HepG2 (cell line): ENCODE data around the gene AFG1L. TPM values are rescaled to one million over a fixed set of nuclear protein-coding genes. Genes with fewer than 3 reads are reported as not detected.

ENCODE experiments used
- ARNTL ChIP-seq: sonication (generic); formaldehyde crosslinking; IDR thresholded peaks from 2 replicates; pipeline ENCODE4 v1.4.0; 2020; ENCODE audit warnings: mild to moderate bottlenecking, missing genetic modification reagents
- BORCS8-MEF2B ChIP-seq: sonication (generic); formaldehyde crosslinking; IDR thresholded peaks from 2 replicates; pipeline ENCODE4 v1.8.0; 2022; ENCODE audit warnings: mild to moderate bottlenecking, missing genetic modification reagents
- CAMTA2 ChIP-seq: sonication (generic); formaldehyde crosslinking; IDR thresholded peaks from 2 replicates; pipeline ENCODE4 v1.4.0; 2020; ENCODE audit warnings: mild to moderate bottlenecking, missing genetic modification reagents, borderline replicate concordance
- ELF1 ChIP-seq: sonication (generic); formaldehyde crosslinking; IDR thresholded peaks from 2 replicates; pipeline ENCODE4 v1.4.0; 2020; ENCODE audit warnings: missing genetic modification reagents
- ERF ChIP-seq: IDR thresholded peaks from 2 replicates; pipeline ENCODE4 v1.6.1; 2018; ENCODE audit warnings: missing biosample characterization, missing genetic modification reagents
- HIC2 ChIP-seq: sonication (generic); formaldehyde crosslinking; IDR thresholded peaks from 2 replicates; pipeline ENCODE4 v1.9.0; 2022; ENCODE audit warnings: low read depth, missing genetic modification reagents
- IRX3 ChIP-seq: sonication (generic); formaldehyde crosslinking; IDR thresholded peaks from 2 replicates; pipeline ENCODE4 v1.8.1; 2023; ENCODE audit warnings: mild to moderate bottlenecking, low read depth, missing genetic modification reagents, borderline replicate concordance
- KLF12 ChIP-seq: sonication (generic); formaldehyde crosslinking; IDR thresholded peaks from 2 replicates; pipeline ENCODE4 v1.4.0; 2020; ENCODE audit warnings: missing genetic modification reagents, borderline replicate concordance
- KLF16 ChIP-seq, 2 experiments: sonication (generic) in 1 of 2; formaldehyde crosslinking in 1 of 2; IDR thresholded peaks; 2 replicates each; pipeline versions ENCODE4 v1.6.1 to v1.8.0; 2016 to 2023; ENCODE audit warnings: missing genetic modification reagents in 2 of 2, missing compliant biosample characterization in 1 of 2
- MIER3 ChIP-seq: IDR thresholded peaks from 2 replicates; pipeline ENCODE4 v1.6.1; 2016; ENCODE audit warnings: missing compliant biosample characterization, borderline replicate concordance
- MTA3 ChIP-seq: sonication (generic); formaldehyde crosslinking; IDR thresholded peaks from 2 replicates; pipeline ENCODE4 v1.4.0; 2020; ENCODE audit warnings: missing genetic modification reagents
- NPAS2 ChIP-seq: sonication (generic); formaldehyde crosslinking; IDR thresholded peaks from 2 replicates; pipeline ENCODE4 v1.8.0; 2022; ENCODE audit warnings: mild to moderate bottlenecking, missing genetic modification reagents, borderline replicate concordance
- SALL2 ChIP-seq: sonication (generic); formaldehyde crosslinking; IDR thresholded peaks from 2 replicates; pipeline ENCODE4 v1.8.1; 2023; ENCODE audit warnings: mild to moderate bottlenecking, missing genetic modification reagents, inconsistent platforms
- SMAD1 ChIP-seq: sonication (generic); formaldehyde crosslinking; IDR thresholded peaks from 2 replicates; pipeline ENCODE4 v1.4.0; 2020; ENCODE audit warnings: missing genetic modification reagents, low read depth, mild to moderate bottlenecking, borderline replicate concordance
- SRSF1 ChIP-seq: fragments of 200-400 bp; formaldehyde crosslinking; optimal IDR thresholded peaks from 2 replicates; pipeline ENCODE3; 2017; ENCODE audit warnings: mild to moderate bottlenecking, low read depth, low read length, moderate library complexity
- WIZ ChIP-seq: sonication (generic); formaldehyde crosslinking; IDR thresholded peaks from 2 replicates; pipeline ENCODE4 v1.5.1; 2020; ENCODE audit warnings: mild to moderate bottlenecking, missing genetic modification reagents
- ZFP36L1 ChIP-seq: sonication (generic); formaldehyde crosslinking; IDR thresholded peaks from 2 replicates; pipeline ENCODE4 v1.8.0; 2022; ENCODE audit warnings: mild to moderate bottlenecking, missing genetic modification reagents, moderate library complexity
- ZNF136 ChIP-seq: sonication (generic); formaldehyde crosslinking; IDR thresholded peaks from 2 replicates; pipeline ENCODE4 v1.8.1; 2022; ENCODE audit warnings: low read depth, mild to moderate bottlenecking, moderate library complexity, missing genetic modification reagents
- ZNF530 ChIP-seq: sonication (generic); formaldehyde crosslinking; IDR thresholded peaks from 2 replicates; pipeline ENCODE4 v1.5.0; 2020; ENCODE audit warnings: low read depth, mild to moderate bottlenecking, missing genetic modification reagents
- ZNF709 ChIP-seq: sonication (generic); formaldehyde crosslinking; IDR thresholded peaks from 2 replicates; pipeline ENCODE4 v1.5.0; 2020; ENCODE audit warnings: mild to moderate bottlenecking, missing genetic modification reagents
- ZNF713 ChIP-seq: sonication (generic); formaldehyde crosslinking; IDR thresholded peaks from 2 replicates; pipeline ENCODE4 v1.4.0; 2020; ENCODE audit warnings: mild to moderate bottlenecking, missing genetic modification reagents
- ZNF720 ChIP-seq: sonication (generic); formaldehyde crosslinking; IDR thresholded peaks from 2 replicates; pipeline ENCODE4 v1.4.0; 2020; ENCODE audit warnings: missing genetic modification reagents
- ZNF775 ChIP-seq: sonication (generic); formaldehyde crosslinking; IDR thresholded peaks from 2 replicates; pipeline ENCODE4 v1.4.0; 2020; ENCODE audit warnings: missing genetic modification reagents, mild to moderate bottlenecking, moderate library complexity, borderline replicate concordance
- ZZZ3 ChIP-seq: sonication (generic); formaldehyde crosslinking; IDR thresholded peaks from 2 replicates; pipeline ENCODE4 v1.4.0; 2020; ENCODE audit warnings: missing genetic modification reagents, mild to moderate bottlenecking, borderline replicate concordance
- polyA plus RNA-seq, 8 experiments: library from polyadenylated mRNA; depleted of rRNA in 3 of 8; stranded (reverse) in 7 of 8; unstranded in 1 of 8; fragments of >200 nt; fragmentation: Illumina TruSeq in 4 of 8; extraction: Trizol in 4 of 8; gene quantifications; 2 replicates each; pipeline versions ENCODE4 v1.2.1 to v1.2.3, GENCODE V29; 2011 to 2016; ENCODE audit warnings: low read depth in 4 of 8, missing spikeins in 1 of 8, mixed read lengths in 1 of 8; ENCODE audit not compliant: insufficient read depth in 1 of 8
- total RNA-seq, 5 experiments: library from RNA; depleted of rRNA; stranded (reverse); fragments of >200 nt; fragmentation: Illumina TruSeq; extraction: Trizol; gene quantifications; 2 replicates each; pipeline ENCODE4 v1.2.3, GENCODE V29; 2016; ENCODE audit warnings: low read depth in 1 of 5
- TF ChIP-seq, protein P1 (sequence below): sonication (generic); formaldehyde crosslinking; conservative IDR thresholded peaks from 2 replicates; pipeline ENCODE4 v1.4.0; 2020; ENCODE audit warnings: missing genetic modification reagents
- TF ChIP-seq, protein P2 (sequence below): sonication (generic); formaldehyde crosslinking; IDR thresholded peaks from 2 replicates; pipeline ENCODE4 v1.4.0; 2020; ENCODE audit warnings: missing genetic modification reagents, borderline replicate concordance

The AFG1L gene
- total and polyA plus RNA-seq, 2 of the 13 experiments (the other 11 are each of a cell fraction or from before 2014, with no cell fraction given) = 3.1 to 14.0 TPM

- TF ChIP-seq HIC2 (peak; percentile 47; the same call in 1 of the 2 replicates), WIZ (CRISPR knock-in tag) (peak; percentile 26; the same call in 1 of the 2 replicates), ZNF530 (CRISPR knock-in tag) (no peak), ZNF720 (CRISPR knock-in tag) (no peak), ERF (peak; percentile 66), ZFP36L1 (CRISPR knock-in tag) (peak; percentile 86), ZNF709 (CRISPR knock-in tag) (peak; percentile 74; the same call in 1 of the 2 replicates), NPAS2 (no peak), ZNF136 (CRISPR knock-in tag) (peak; percentile 68; the same call in 1 of the 2 replicates), ARNTL (CRISPR knock-in tag) (peak; percentile 75), ZNF713 (CRISPR knock-in tag) (no peak), MIER3 (CRISPR knock-in tag) (peak; percentile 35; the same call in 1 of the 2 replicates), ZNF775 (CRISPR knock-in tag) (no peak), IRX3 (0 out of 2 replicates have a peak, but pooled peaks have one; percentile 49), ZZZ3 (CRISPR knock-in tag) (0 out of 2 replicates have a peak, but pooled peaks have one; percentile 26), SMAD1 (CRISPR knock-in tag) (peak; percentile 37; the same call in 1 of the 2 replicates), ELF1 (CRISPR knock-in tag) (peak; percentile 94), SRSF1 (peak; percentile 27), BORCS8-MEF2B (peak; percentile 34), SALL2 (CRISPR knock-in tag) (peak; percentile 60; the same call in 1 of the 2 replicates), KLF16 (CRISPR knock-in tag; IDR thresholded peaks at IDR 0.05) (0 out of 4 replicates have a peak, but pooled peaks of 1 of the 2 experiments have one; percentile 49), MTA3 (CRISPR knock-in tag) (no peak), KLF12 (CRISPR knock-in tag) (peak; percentile 94), CAMTA2 (CRISPR knock-in tag) (peak; percentile 17; the same call in 1 of the 2 replicates)
- TF ChIP-seq, protein P1, sequence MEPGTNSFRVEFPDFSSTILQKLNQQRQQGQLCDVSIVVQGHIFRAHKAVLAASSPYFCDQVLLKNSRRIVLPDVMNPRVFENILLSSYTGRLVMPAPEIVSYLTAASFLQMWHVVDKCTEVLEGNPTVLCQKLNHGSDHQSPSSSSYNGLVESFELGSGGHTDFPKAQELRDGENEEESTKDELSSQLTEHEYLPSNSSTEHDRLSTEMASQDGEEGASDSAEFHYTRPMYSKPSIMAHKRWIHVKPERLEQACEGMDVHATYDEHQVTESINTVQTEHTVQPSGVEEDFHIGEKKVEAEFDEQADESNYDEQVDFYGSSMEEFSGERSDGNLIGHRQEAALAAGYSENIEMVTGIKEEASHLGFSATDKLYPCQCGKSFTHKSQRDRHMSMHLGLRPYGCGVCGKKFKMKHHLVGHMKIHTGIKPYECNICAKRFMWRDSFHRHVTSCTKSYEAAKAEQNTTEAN = 0 out of 2 replicates have a peak, but pooled peaks have one; percentile 23
- TF ChIP-seq, protein P2, sequence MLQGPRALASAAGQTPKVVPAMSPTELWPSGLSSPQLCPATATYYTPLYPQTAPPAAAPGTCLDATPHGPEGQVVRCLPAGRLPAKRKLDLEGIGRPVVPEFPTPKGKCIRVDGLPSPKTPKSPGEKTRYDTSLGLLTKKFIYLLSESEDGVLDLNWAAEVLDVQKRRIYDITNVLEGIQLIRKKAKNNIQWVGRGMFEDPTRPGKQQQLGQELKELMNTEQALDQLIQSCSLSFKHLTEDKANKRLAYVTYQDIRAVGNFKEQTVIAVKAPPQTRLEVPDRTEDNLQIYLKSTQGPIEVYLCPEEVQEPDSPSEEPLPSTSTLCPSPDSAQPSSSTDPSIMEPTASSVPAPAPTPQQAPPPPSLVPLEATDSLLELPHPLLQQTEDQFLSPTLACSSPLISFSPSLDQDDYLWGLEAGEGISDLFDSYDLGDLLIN = no peak
These were observed 33.9 kb upstream of the AFG1L start, which contains the start of gene SNX3 (continued) for GRCh38 chr6:108260809-108261569.
